A549 treated with CpdA at 1 μM for 4 hours (cell line): ENCODE data around the gene ATP6V1B1. TPM values are rescaled to one million over a fixed set of nuclear protein-coding genes. Genes with fewer than 3 reads are reported as not detected.

ENCODE experiments used
- total RNA-seq: library from RNA; stranded (reverse); fragments of 200-300 nt; extraction: Qiagen RNA extraction; gene quantifications from 5 replicates; pipeline ENCODE4 v1.2.3, GENCODE V29; 2022; ENCODE audit warnings: low read depth

Gene ATP6V1B1
- total RNA-seq = 1.5 to 2.5 TPM (median 2.4 TPM) in 4 of 5 replicates, not detected in the other

GRCh38 chr2:70935468-70936164 is at the start of gene ATP6V1B1:
Gene ATP6V1B1 (plus strand): TSS chr2:70935900. CDS start chr2:70935955, 55 bp downstream.

GRCh38 chr2:70978341-70979179 is 42.9 kb downstream of the ATP6V1B1 start, which contains the start of gene ANKRD53:
Gene ANKRD53 (plus strand): TSS chr2:70978630. CDS start chr2:70978646, 16 bp downstream.

GRCh38 chr2:70994699-70995425 is 59.2 kb downstream of the ATP6V1B1 start, which contains the start of gene TEX261:
Gene TEX261 (minus strand): TSS chr2:70994873. CDS start chr2:70994757, 116 bp downstream.

Other genes starting within 250 kb of the ATP6V1B1 start
- 17.7 to 27.3 TPM (median 22.9 TPM) in 5 replicates for gene ADD2, start 167.7 kb upstream of the ATP6V1B1 start, total RNA-seq
- not detected in 5 replicates for gene FIGLA, start 145.3 kb upstream of the ATP6V1B1 start, total RNA-seq
- not detected in 5 replicates for gene CLEC4F, start 115.3 kb upstream of the ATP6V1B1 start, total RNA-seq
- gene CD207, start 100.1 kb upstream of the ATP6V1B1 start, total RNA-seq = not detected in 5 replicates
- gene VAX2, start 35.3 kb upstream of the ATP6V1B1 start, total RNA-seq = 3.8 to 5.6 TPM (median 4.9 TPM) in 5 replicates
- gene ANKRD53, start 42.7 kb downstream of the ATP6V1B1 start, total RNA-seq = 0.10 to 0.11 TPM in 2 of 5 replicates, not detected in the others
- gene TEX261, start 59.0 kb downstream of the ATP6V1B1 start, total RNA-seq = 73.8 to 86.9 TPM (median 84.3 TPM) in 5 replicates
- 57.4 to 85.0 TPM (median 78.0 TPM) in 5 replicates for gene NAGK, start 132.7 kb downstream of the ATP6V1B1 start, total RNA-seq
- gene MCEE, start 194.3 kb downstream of the ATP6V1B1 start, total RNA-seq = 11.1 to 14.2 TPM (median 12.5 TPM) in 5 replicates
- 37.8 to 54.2 TPM (median 39.4 TPM) in 5 replicates for gene MPHOSPH10, start 194.7 kb downstream of the ATP6V1B1 start, total RNA-seq